Mesendoderm (in vitro differentiated cells): Measurements from ENCODE around the gene CCDC200.
"Not testable (repeated sequence)": the region's sequence is repeated elsewhere in the genome, so short reads cannot be mapped to it uniquely, and the experiment has no call there.

Experiments used
- DNase-seq: peaks from one replicate; pipeline ENCODE4 v3.0.0; 2013
- H2AK5ac ChIP-seq: 2 replicates; pipeline ENCODE4 v1.6.1; 2013; ENCODE audit warnings: low read length, inconsistent platforms
- H2BK120ac ChIP-seq: 2 replicates; pipeline ENCODE4 v1.6.1; 2013; ENCODE audit warnings: low read depth, mild to moderate bottlenecking, low read length, moderate library complexity, mixed read lengths
- H2BK15ac ChIP-seq: replicated peaks from 2 replicates; pipeline ENCODE4 v1.6.1; 2013; ENCODE audit warnings: low read depth, mild to moderate bottlenecking, moderate library complexity
- H2BK5ac ChIP-seq: 2 replicates; pipeline ENCODE4 v1.6.1; 2013; ENCODE audit warnings: low read length, inconsistent platforms
- H3K18ac ChIP-seq: 2 replicates; pipeline ENCODE4 v1.6.1; 2013; ENCODE audit warnings: mild to moderate bottlenecking, low read length, mixed read lengths
- H3K23ac ChIP-seq: one replicate; pipeline ENCODE4 v1.6.1; 2013; ENCODE audit warnings: low read length
- H3K27ac ChIP-seq: 2 replicates; pipeline ENCODE4 v1.5.1; 2013; ENCODE audit warnings: low read depth, mild to moderate bottlenecking, inconsistent platforms, low read length, moderate library complexity
- H3K27me3 ChIP-seq: 2 replicates; pipeline ENCODE4 v1.6.1; 2013; ENCODE audit warnings: low read length, control low read depth, mild to moderate bottlenecking, inconsistent platforms; ENCODE audit not compliant: insufficient read depth, poor library complexity
- H3K36me3 ChIP-seq: 2 replicates; pipeline ENCODE4 v1.6.1; 2013; ENCODE audit warnings: low read length, inconsistent platforms; ENCODE audit not compliant: control insufficient read depth, insufficient read depth
- H3K4ac ChIP-seq: one replicate; pipeline ENCODE4 v1.6.1; 2013; ENCODE audit warnings: low read depth, mild to moderate bottlenecking, low read length, moderate library complexity
- H3K4me1 ChIP-seq: 2 replicates; pipeline ENCODE4 v1.6.1; 2013; ENCODE audit warnings: low read depth, low read length, inconsistent platforms; ENCODE audit not compliant: control insufficient read depth
- H3K4me2 ChIP-seq: 2 replicates; pipeline ENCODE4 v1.6.1; 2013; ENCODE audit warnings: low read length
- H3K4me3 ChIP-seq: 2 replicates; pipeline ENCODE4 v1.5.1; 2013; ENCODE audit warnings: mild to moderate bottlenecking, low read length
- H3K56ac ChIP-seq: one replicate; pipeline ENCODE4 v1.6.1; 2013; ENCODE audit warnings: low read length
- H3K79me1 ChIP-seq: 2 replicates; pipeline ENCODE4 v1.6.1; 2013; ENCODE audit warnings: low read length, inconsistent platforms
- H3K79me2 ChIP-seq: 2 replicates; pipeline ENCODE4 v1.6.1; 2013; ENCODE audit warnings: mild to moderate bottlenecking, low read length; ENCODE audit not compliant: control insufficient read depth, insufficient read depth
- H3K9ac ChIP-seq: 2 replicates; pipeline ENCODE4 v1.6.1; 2013; ENCODE audit warnings: low read length, inconsistent platforms
- H4K5ac ChIP-seq: one replicate; pipeline ENCODE4 v1.6.1; 2013; ENCODE audit warnings: low read length
- H4K8ac ChIP-seq: one replicate; pipeline ENCODE4 v1.6.1; 2013; ENCODE audit warnings: low read depth, mild to moderate bottlenecking, control low read depth, low read length, moderate library complexity
- WGBS: extraction: QIAGEN DNeasy Blood & Tissue Kit; methylation state at CpG from one replicate; pipeline ENCODE4 v1.1.7; 2013; ENCODE audit warnings: low lambda C conversion rate, missing lambda C conversion rate; ENCODE audit not compliant: insufficient coverage; ENCODE audit errors: extremely low coverage; 5-methylcytosine and 5-hydroxymethylcytosine counted together

Gene CCDC200

GRCh38 chr17:43231205-43232020, 3.0 kb upstream of the CCDC200 start:
- H3K4me3 ChIP-seq, H3K27me3 ChIP-seq, H2BK15ac ChIP-seq, H3K23ac ChIP-seq, H3K36me3 ChIP-seq, H3K18ac ChIP-seq, H2BK120ac ChIP-seq, H3K4me2 ChIP-seq, H3K27ac ChIP-seq, H3K9ac ChIP-seq, H3K4me1 ChIP-seq, H4K5ac ChIP-seq, H2BK5ac ChIP-seq, H3K79me2 ChIP-seq, H3K56ac ChIP-seq, H3K79me1 ChIP-seq, DNase-seq, H2AK5ac ChIP-seq, H4K8ac ChIP-seq, H3K4ac ChIP-seq: not testable (repeated sequence)
- no CpG with 5 or more reads among the region's 40 CpGs for WGBS

- Histone ChIP-seq H3K36me3 (no peaks in the 10 kb centered on the region), H3K4me2 (no peak overlapping the region), H3K18ac (no peak overlapping the region), H2AK5ac (no peak overlapping the region), H3K56ac (no peak overlapping the region), H4K8ac (no peak overlapping the region), H3K79me1 (no peaks in the 10 kb centered on the region), H3K4me1 (no peaks in the 10 kb centered on the region), H3K27ac (no peak overlapping the region), H3K9ac (no peak overlapping the region), H2BK15ac (no peak overlapping the region), H3K27me3 (no peaks in the 10 kb centered on the region), H3K4me3 (no peak overlapping the region), H3K23ac (no peak overlapping the region), H2BK5ac (no peak overlapping the region), H2BK120ac (no peak overlapping the region), H3K4ac (no peak overlapping the region), H3K79me2 (no peaks in the 10 kb centered on the region), H4K5ac (no peak overlapping the region)
- WGBS, result no CpG with 5 or more reads among the region's 7 CpGs
- DNase-seq, result no peak
These were observed 2.0 kb downstream of the CCDC200 start for GRCh38 chr17:43226393-43226792.

GRCh38 chr17:43224146-43224705, 4.2 kb downstream of the CCDC200 start:
- Histone ChIP-seq H2BK15ac (no peak overlapping the region), H3K23ac (no peak overlapping the region), H3K27me3 (no peaks in the 10 kb centered on the region), H3K4me2 (no peak overlapping the region), H3K27ac (no peak overlapping the region), H3K4me3 (no peak overlapping the region), H2BK5ac (no peak overlapping the region), H3K36me3 (no peaks in the 10 kb centered on the region), H3K79me2 (no peaks in the 10 kb centered on the region), H2AK5ac (no peak overlapping the region), H3K4ac (no peak overlapping the region), H3K56ac (no peak overlapping the region), H3K79me1 (no peaks in the 10 kb centered on the region), H2BK120ac (no peak overlapping the region), H4K8ac (no peak overlapping the region), H3K4me1 (no peaks in the 10 kb centered on the region), H3K18ac (no peak overlapping the region), H3K9ac (no peak overlapping the region), H4K5ac (no peak overlapping the region)
- no CpG with 5 or more reads among the region's 7 CpGs for WGBS
- no peak for DNase-seq

- Histone ChIP-seq H3K18ac (no peak overlapping the region), H3K36me3 (no peaks in the 10 kb centered on the region), H4K8ac (no peak overlapping the region), H2BK5ac (no peak overlapping the region), H4K5ac (no peak overlapping the region), H3K4ac (no peak overlapping the region), H3K56ac (no peak overlapping the region), H3K27me3 (no peaks in the 10 kb centered on the region), H3K79me1 (no peaks in the 10 kb centered on the region), H3K4me3 (no peak overlapping the region), H3K4me1 (no peaks in the 10 kb centered on the region), H3K27ac (no peak overlapping the region), H2AK5ac (no peak overlapping the region), H2BK15ac (no peak overlapping the region), H3K79me2 (no peaks in the 10 kb centered on the region), H3K23ac (no peak overlapping the region), H2BK120ac (no peak overlapping the region), H3K9ac (no peak overlapping the region), H3K4me2 (no peak overlapping the region)
- no CpG with 5 or more reads among the region's 9 CpGs for WGBS
- DNase-seq, result no peak
These were observed 7.8 kb downstream of the CCDC200 start for GRCh38 chr17:43220511-43221125.

- Histone ChIP-seq H2BK120ac (no peak overlapping the region), H3K27me3 (no peaks in the 10 kb centered on the region)
- WGBS, result no CpG with 5 or more reads among the region's 8 CpGs
These were observed 8.6 kb downstream of the CCDC200 start for GRCh38 chr17:43219746-43220380.

More at GRCh38 chr17:43219746-43220380, 8.6 kb downstream of the CCDC200 start:
- H3K36me3 ChIP-seq, result no peaks in the 10 kb centered on the region
- no peaks in the 10 kb centered on the region for H3K4me1 ChIP-seq
- no peaks in the 10 kb centered on the region for H3K79me2 ChIP-seq
- H3K4me3 ChIP-seq, result no peak overlapping the region
- no peak overlapping the region for H3K9ac ChIP-seq
- H3K56ac ChIP-seq, result no peak overlapping the region
- no peak overlapping the region for H2BK5ac ChIP-seq
- H3K4me2 ChIP-seq, result no peak overlapping the region
- H3K27ac ChIP-seq, result no peak overlapping the region
- no peak overlapping the region for H2AK5ac ChIP-seq
- H3K79me1 ChIP-seq, result no peaks in the 10 kb centered on the region
- H3K18ac ChIP-seq, result no peak overlapping the region
- no peak for DNase-seq
- H3K4ac ChIP-seq, result no peak overlapping the region
- no peak overlapping the region for H4K8ac ChIP-seq
- H4K5ac ChIP-seq, result no peak overlapping the region
- H2BK15ac ChIP-seq, result no peak overlapping the region
- no peak overlapping the region for H3K23ac ChIP-seq
